H9 (cell line): ENCODE data around the gene COL23A1. TPM values are rescaled to one million over a fixed set of nuclear protein-coding genes. Genes with fewer than 3 reads are reported as not detected.

Experiments used
- DNase-seq: peaks from one replicate; pipeline ENCODE4 v3.0.0-alpha.2; 2017
- H2AFZ ChIP-seq: one replicate; pipeline ENCODE4 v1.6.1; 2013; ENCODE audit warnings: mild to moderate bottlenecking, low read length, control low read depth, moderate library complexity
- H2AK5ac ChIP-seq: 2 replicates; pipeline ENCODE4 v1.6.1; 2013; ENCODE audit warnings: low read length, control low read depth, mixed read lengths; ENCODE audit not compliant: insufficient read length
- H2BK120ac ChIP-seq: one replicate; pipeline ENCODE4 v1.6.1; 2013; ENCODE audit warnings: low read depth, mild to moderate bottlenecking, low read length, control low read depth, inconsistent platforms; ENCODE audit not compliant: poor library complexity, severe bottlenecking
- H2BK12ac ChIP-seq: 2 replicates; pipeline ENCODE4 v1.6.1; 2013; ENCODE audit warnings: low read length, control low read depth, mixed read lengths, low read depth; ENCODE audit not compliant: insufficient read length
- H2BK15ac ChIP-seq: 2 replicates; pipeline ENCODE4 v1.6.1; 2013; ENCODE audit warnings: low read depth, low read length, control low read depth
- H2BK20ac ChIP-seq: one replicate; pipeline ENCODE4 v1.6.1; 2013; ENCODE audit warnings: low read depth, mild to moderate bottlenecking, low read length, control low read depth, inconsistent platforms; ENCODE audit not compliant: poor library complexity, severe bottlenecking
- H2BK5ac ChIP-seq: 2 replicates; pipeline ENCODE4 v1.6.1; 2013; ENCODE audit warnings: low read length, control low read depth, mixed read lengths; ENCODE audit not compliant: insufficient read length
- H3K14ac ChIP-seq: 2 replicates; pipeline ENCODE4 v1.6.1; 2013; ENCODE audit warnings: low read length, control low read depth; ENCODE audit not compliant: insufficient read depth
- H3K18ac ChIP-seq: 2 replicates; pipeline ENCODE4 v1.6.1; 2013; ENCODE audit warnings: low read depth, mild to moderate bottlenecking, mixed read lengths, low read length, control low read depth; ENCODE audit not compliant: insufficient read length
- H3K23ac ChIP-seq: 2 replicates; pipeline ENCODE4 v1.6.1; 2013; ENCODE audit warnings: low read length, control low read depth, mixed read lengths, low read depth; ENCODE audit not compliant: insufficient read length
- H3K23me2 ChIP-seq: 2 replicates; pipeline ENCODE4 v1.6.1; 2013; ENCODE audit warnings: low read depth, mild to moderate bottlenecking, mixed read lengths, low read length, control low read depth; ENCODE audit not compliant: insufficient read length, poor library complexity, severe bottlenecking
- H3K27ac ChIP-seq: 2 replicates; pipeline ENCODE4 v1.5.1; 2013; ENCODE audit warnings: low read length, control low read depth, mixed read lengths, low read depth; ENCODE audit not compliant: insufficient read length
- H3K27me3 ChIP-seq: 2 replicates; pipeline ENCODE4 v1.6.1; 2013; ENCODE audit warnings: low read length, control low read depth, inconsistent platforms; ENCODE audit not compliant: insufficient read depth
- H3K4ac ChIP-seq: 2 replicates; pipeline ENCODE4 v1.6.1; 2013; ENCODE audit warnings: low read depth, mild to moderate bottlenecking, control low read depth, inconsistent platforms, low read length, moderate library complexity
- H3K4me1 ChIP-seq: 2 replicates; pipeline ENCODE4 v1.6.1; 2013; ENCODE audit warnings: low read length, control low read depth, inconsistent platforms; ENCODE audit not compliant: insufficient read depth
- H3K4me2 ChIP-seq: 2 replicates; pipeline ENCODE4 v1.6.1; 2013; ENCODE audit warnings: low read length, control low read depth, mixed read lengths; ENCODE audit not compliant: insufficient read length, insufficient read depth
- H3K56ac ChIP-seq: 2 replicates; pipeline ENCODE4 v1.6.1; 2013; ENCODE audit warnings: low read depth, mild to moderate bottlenecking, mixed read lengths, low read length, control low read depth; ENCODE audit not compliant: insufficient read length
- H3K79me1 ChIP-seq: 2 replicates; pipeline ENCODE4 v1.6.1; 2013; ENCODE audit warnings: low read depth, mild to moderate bottlenecking, moderate library complexity, low read length, control low read depth, inconsistent platforms; ENCODE audit not compliant: insufficient read depth, poor library complexity, severe bottlenecking
- H3K79me2 ChIP-seq: 2 replicates; pipeline ENCODE4 v1.6.1; 2013; ENCODE audit warnings: low read length, control low read depth, inconsistent platforms; ENCODE audit not compliant: insufficient read depth
- H3K9ac ChIP-seq: 2 replicates; pipeline ENCODE4 v1.6.1; 2013; ENCODE audit warnings: low read length, control low read depth, mixed read lengths; ENCODE audit not compliant: insufficient read length; ENCODE audit errors: extremely low read depth
- H3K9me3 ChIP-seq: one replicate; pipeline ENCODE4 v1.6.1; 2013; ENCODE audit warnings: low read depth, low read length, inconsistent platforms; ENCODE audit not compliant: control insufficient read depth
- H3T11ph ChIP-seq: one replicate; pipeline ENCODE4 v1.6.1; 2013; ENCODE audit warnings: mild to moderate bottlenecking, low read length, control low read depth, inconsistent platforms
- H4K20me1 ChIP-seq: one replicate; pipeline ENCODE4 v1.6.1; 2013; ENCODE audit not compliant: control insufficient read depth, insufficient read length, insufficient read depth
- H4K5ac ChIP-seq: 2 replicates; pipeline ENCODE4 v1.6.1; 2013; ENCODE audit warnings: low read depth, mild to moderate bottlenecking, mixed read lengths, low read length, control low read depth; ENCODE audit not compliant: insufficient read length
- H4K8ac ChIP-seq: replicated peaks from 2 replicates; pipeline ENCODE4 v1.6.1; 2013; ENCODE audit warnings: low read length, control low read depth, mixed read lengths, low read depth; ENCODE audit not compliant: insufficient read length
- H4K91ac ChIP-seq: 2 replicates; pipeline ENCODE4 v1.6.1; 2013; ENCODE audit warnings: low read depth, mild to moderate bottlenecking, moderate library complexity, mixed read lengths, low read length, control low read depth; ENCODE audit not compliant: insufficient read length
- H3K27ac Mint-ChIP-seq, 3 experiments: 2 replicates in 2 of 3; 3 replicates in 1 of 3; pipeline ENCODE4 v1.8.0; 2020 to 2021; ENCODE audit warnings: mixed read lengths in 3 of 3, mild to moderate bottlenecking in 1 of 3, moderate library complexity in 1 of 3
- H3K27me3 Mint-ChIP-seq: 2 replicates; pipeline ENCODE4 v1.8.0; 2021; ENCODE audit warnings: low read depth, mild to moderate bottlenecking, moderate library complexity, mixed read lengths
- H3K36me3 Mint-ChIP-seq, 3 experiments: 2 replicates in 2 of 3; 3 replicates in 1 of 3; pipeline ENCODE4 v1.8.0; 2020 to 2021; ENCODE audit warnings: low read depth in 3 of 3, mixed read lengths in 3 of 3; ENCODE audit not compliant: insufficient read depth in 1 of 3
- H3K4me1 Mint-ChIP-seq, 2 experiments: 2 replicates each; pipeline ENCODE4 v1.8.0; 2020; ENCODE audit warnings: mixed read lengths in 2 of 2
- H3K4me3 Mint-ChIP-seq, 2 experiments: 2 replicates in 1 of 2; 3 replicates in 1 of 2; pipeline ENCODE4 v1.8.0; 2020 to 2021; ENCODE audit warnings: mild to moderate bottlenecking in 2 of 2, mixed read lengths in 2 of 2, moderate library complexity in 1 of 2
- H3K9me3 Mint-ChIP-seq, 2 experiments: 2 replicates in 1 of 2; 3 replicates in 1 of 2; pipeline ENCODE4 v1.8.0; 2020; ENCODE audit warnings: mild to moderate bottlenecking in 2 of 2, mixed read lengths in 2 of 2, moderate library complexity in 1 of 2
- CTCF ChIP-seq: fragments of 200-600 bp; sonication (generic); conservative IDR thresholded peaks from 3 replicates; pipeline ENCODE4 v1.8.0; 2021; ENCODE audit warnings: antibody characterized with exemption, mild to moderate bottlenecking
- WGBS: extraction: QIAGEN DNeasy Blood & Tissue Kit; methylation state at CpG from one replicate; pipeline ENCODE4 v1.1.7; 2013; ENCODE audit warnings: missing lambda C conversion rate, low lambda C conversion rate, mixed read lengths; ENCODE audit not compliant: insufficient read length; ENCODE audit errors: extremely low coverage; 5-methylcytosine and 5-hydroxymethylcytosine counted together
- total RNA-seq: library from RNA; stranded (reverse); gene quantifications from 2 replicates; pipeline ENCODE4 v1.2.1, GENCODE V29; 2021

The COL23A1 gene
- total RNA-seq, 1 experiment from 2014 or later: 2.6 TPM

DNA sequence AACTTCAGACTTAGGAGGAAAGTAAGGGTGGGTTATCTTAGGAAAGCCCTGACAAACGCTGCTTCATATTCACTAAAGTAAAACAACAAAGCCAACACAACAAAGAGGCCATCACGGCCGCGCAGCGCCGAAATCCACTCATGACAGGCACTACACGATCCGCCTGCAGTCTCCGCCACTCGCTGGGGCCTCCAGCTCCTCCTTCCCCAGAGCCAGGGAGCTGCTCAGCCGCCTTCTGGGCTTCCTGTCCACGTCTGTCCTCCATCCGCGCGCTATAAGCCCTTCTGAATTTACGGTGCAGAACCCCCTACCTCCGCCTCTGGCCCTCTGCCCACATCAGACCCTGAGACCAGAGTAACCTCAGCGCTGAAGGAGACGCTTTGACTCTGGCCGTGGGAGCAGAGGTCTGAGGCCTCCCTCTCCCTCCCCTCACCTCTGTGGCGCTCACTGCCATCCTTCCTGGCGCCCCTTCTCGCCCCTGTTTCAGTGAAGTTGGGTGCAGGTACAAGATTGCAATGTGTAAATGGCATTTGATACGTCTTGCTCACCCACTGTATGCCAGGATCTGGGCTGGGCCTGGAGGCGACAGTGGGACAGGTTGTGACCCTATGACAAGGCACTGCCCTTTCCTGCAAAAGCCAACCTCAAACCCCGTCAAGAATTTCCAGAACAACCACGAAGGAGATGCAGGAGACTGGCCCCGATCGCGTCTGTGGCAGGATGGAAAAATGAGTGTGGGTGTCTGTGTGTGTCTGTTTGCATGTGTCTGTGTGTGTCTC, 282.7 kb downstream of the COL23A1 start:
- H2BK20ac ChIP-seq: no peak overlapping the region
- no peak overlapping the region for H2AK5ac ChIP-seq
- H4K8ac ChIP-seq: no peak overlapping the region
- no peak overlapping the region for H2BK12ac ChIP-seq
- no peaks in the 10 kb centered on the region for H3K23me2 ChIP-seq
- TF ChIP-seq CTCF: no peak
- H3K14ac ChIP-seq: no peak overlapping the region
- H3K9me3 Mint-ChIP-seq: no peaks in the 10 kb centered on the region
- no peaks in the 10 kb centered on the region; a peak in 1 of 7 replicates for H3K36me3 Mint-ChIP-seq
- H3K79me1 ChIP-seq: no peaks in the 10 kb centered on the region
- H3K4ac ChIP-seq: no peak overlapping the region
- peaks cover 12 to 25% of the 10 kb centered on the region in 2 experiments for H3K4me1 Mint-ChIP-seq
- H3K27me3 Mint-ChIP-seq: no peaks in the 10 kb centered on the region; the same call in 1 of the 2 replicates
- H3K9ac ChIP-seq: no peak overlapping the region
- H2BK120ac ChIP-seq: no peak overlapping the region
- H4K5ac ChIP-seq: no peak overlapping the region
- no peak overlapping the region for H3K4me2 ChIP-seq
- no peak overlapping the region for H2BK5ac ChIP-seq
- H3T11ph ChIP-seq: no peak overlapping the region
- no peak overlapping the region for H2BK15ac ChIP-seq
- no peak overlapping the region for H3K56ac ChIP-seq
- no peaks in the 10 kb centered on the region for H4K20me1 ChIP-seq
- H3K4me3 Mint-ChIP-seq: no peak overlapping the region
- no peak overlapping the region for H4K91ac ChIP-seq
- no peak overlapping the region for H3K18ac ChIP-seq
- H3K27ac ChIP-seq: no peak overlapping the region
- peak overlapping the region; percentile 0 to 49 (median 27); a peak in 4 of 7 replicates for H3K27ac Mint-ChIP-seq
- no CpG with 5 or more reads among the region's 30 CpGs for WGBS
- no peak overlapping the region for H3K23ac ChIP-seq
- H3K79me2 ChIP-seq: no peaks in the 10 kb centered on the region
- DNase-seq: no peak
- no peaks in the 10 kb centered on the region for H3K4me1 ChIP-seq
- no peaks in the 10 kb centered on the region for H3K9me3 ChIP-seq
- no peaks in the 10 kb centered on the region for H3K27me3 ChIP-seq
- no peak overlapping the region for H2AFZ ChIP-seq
